K562 (cell line): ENCODE data around the gene KCNN3. TPM values are rescaled to one million over a fixed set of nuclear protein-coding genes. Genes with fewer than 3 reads are reported as not detected.

Experiments used
- ATAC-seq: fragments of 200-7000 bp; cut with Tn5 transposase; 3 replicates; pipeline ENCODE4 v1.9.1; 2020; ENCODE audit warnings: moderate library complexity
- BruUV-seq: library from RNA; stranded (reverse); fragments of 400-500 nt; replicated peaks from 2 replicates; lab custom pipeline; 2021; lab: Mats Ljungman, UMichigan
- CTCF ChIA-PET: fragments of 300-600 bp; formaldehyde crosslinking; extraction: SDS; loops from one replicate; lab custom pipeline; 2021; ENCODE audit warnings: low intra/inter-chr PET ratio; lab: Yijun Ruan, JAX
- POLR2A ChIA-PET: fragments of 300-600, 350-650 bp; sonication (Branson Sonifier 250); formaldehyde crosslinking; extraction: SDS; loops from one replicate; lab custom pipeline; 2021; ENCODE audit warnings: antibody characterized with exemption, inconsistent platforms; lab: Yijun Ruan, JAX
- DNase-seq, 4 experiments: peaks; one replicate each; pipeline versions ENCODE4 v3.0.0 to v3.0.0-alpha.2; 2011 to 2018; ENCODE audit warnings: low spot score in 3 of 4, mixed read lengths in 3 of 4; ENCODE audit errors: extremely low read depth in 1 of 4
- FAIRE-seq: peaks from 2 replicates; lab custom pipeline; 2011; peaks lifted over from hg19 to GRCh38; lab: Jason Lieb, UNC
- H2AFZ ChIP-seq: 2 replicates; pipeline ENCODE4 v1.6.0; 2011; ENCODE audit warnings: low read depth, low read length, control low read depth, inconsistent platforms
- H3K27ac ChIP-seq: fragments of 200-600 bp; 3 replicates; pipeline ENCODE4 v1.8.0; 2011; ENCODE audit warnings: low read depth, mild to moderate bottlenecking, control low read depth, inconsistent platforms, low read length, moderate library complexity, mixed read lengths; ENCODE audit errors: extremely low read depth
- H3K27me3 ChIP-seq, 2 experiments: fragments of 300-600 bp in 1 of 2; 2 replicates in 1 of 2; 3 replicates in 1 of 2; pipeline versions ENCODE4 v1.6.0 to v1.8.0; 2011; ENCODE audit warnings: inconsistent platforms in 2 of 2, low read length in 2 of 2, mild to moderate bottlenecking in 1 of 2, mixed read lengths in 1 of 2, moderate library complexity in 1 of 2; ENCODE audit not compliant: control insufficient read depth in 2 of 2, insufficient read depth in 2 of 2
- H3K36me3 ChIP-seq: fragments of 300-600 bp; 3 replicates; pipeline ENCODE4 v1.8.0; 2011; ENCODE audit warnings: mild to moderate bottlenecking, low read length, inconsistent platforms; ENCODE audit not compliant: control insufficient read depth, insufficient read depth
- H3K4me1 ChIP-seq, 2 experiments: fragments of 200-600 bp in 1 of 2; replicated peaks in 1 of 2; 2 replicates in 1 of 2; 3 replicates in 1 of 2; pipeline versions ENCODE4 v1.5.1 to v1.8.0; 2011; ENCODE audit warnings: inconsistent platforms in 2 of 2, low read length in 2 of 2, mild to moderate bottlenecking in 1 of 2, mixed read lengths in 1 of 2, moderate library complexity in 1 of 2; ENCODE audit not compliant: control insufficient read depth in 2 of 2, insufficient read depth in 2 of 2
- H3K4me2 ChIP-seq: 2 replicates; pipeline ENCODE4 v1.6.1; 2011; ENCODE audit warnings: low read length, control low read depth, inconsistent platforms, mixed read lengths; ENCODE audit not compliant: insufficient read depth
- H3K4me3 ChIP-seq: fragments of 200-600 bp; sonication (generic), shearing (Covaris generic); 2 replicates; pipeline ENCODE4 v1.5.1; 2016; ENCODE audit warnings: control low read depth, inconsistent platforms
- H3K79me2 ChIP-seq: fragments of 200-600 bp; 3 replicates; pipeline ENCODE4 v1.8.0; 2011; ENCODE audit warnings: low read length, inconsistent platforms; ENCODE audit not compliant: control insufficient read depth, insufficient read depth
- H3K9ac ChIP-seq, 2 experiments: 2 replicates each; pipeline versions ENCODE4 v1.6.0 to v1.6.1; 2011; ENCODE audit warnings: low read depth in 2 of 2, low read length in 2 of 2, control low read depth in 1 of 2, inconsistent platforms in 1 of 2, mild to moderate bottlenecking in 1 of 2, mixed read lengths in 1 of 2; ENCODE audit not compliant: insufficient read depth in 1 of 2
- H3K9me1 ChIP-seq: one replicate; pipeline ENCODE4 v1.6.0; 2011; ENCODE audit warnings: inconsistent platforms, mild to moderate bottlenecking, low read length, moderate library complexity; ENCODE audit not compliant: control insufficient read depth, insufficient read depth
- H3K9me3 ChIP-seq: replicated peaks from 2 replicates; pipeline ENCODE4 v1.5.1; 2011; ENCODE audit warnings: low read depth, low read length, inconsistent platforms; ENCODE audit not compliant: control insufficient read depth, insufficient read depth
- H4K20me1 ChIP-seq: replicated peaks from 2 replicates; pipeline ENCODE4 v1.6.1; 2011; ENCODE audit warnings: low read length, inconsistent platforms, mixed read lengths; ENCODE audit not compliant: control insufficient read depth, insufficient read depth
- E2F1 ChIP-seq: sonication (generic); formaldehyde crosslinking; IDR thresholded peaks from 2 replicates; pipeline ENCODE4 v1.8.1; 2023; ENCODE audit warnings: mild to moderate bottlenecking, missing genetic modification reagents, moderate library complexity
- JUND ChIP-seq, 2 experiments: IDR thresholded peaks; 2 replicates in 1 of 2; 3 replicates in 1 of 2; pipeline ENCODE4 v1.6.1; 2011; ENCODE audit warnings: borderline replicate concordance in 2 of 2, low read depth in 2 of 2, low read length in 2 of 2, improper control_type of control experiment in 1 of 2, missing biosample characterization in 1 of 2, missing genetic modification characterization in 1 of 2, missing genetic modification reagents in 1 of 2
- WGBS: fragments of 100-300 bp; shearing (Covaris generic); methylation state at CpG from one replicate; pipeline ENCODE4 v1.1.6; 2016; ENCODE audit warnings: low coverage, mixed read lengths; ENCODE audit not compliant: insufficient coverage; ENCODE audit errors: missing lambda C conversion rate; 5-methylcytosine and 5-hydroxymethylcytosine counted together
- in situ Hi-C: fragments of 300-500 bp; cut with MboI; formaldehyde crosslinking; loops from 4 replicates; pipeline ENCODE4 v1.15.0; 2018; ENCODE audit warnings: inconsistent platforms, mixed read lengths
- intact Hi-C: fragments of 100-400 bp; cut with micrococcal nuclease; formaldehyde crosslinking; loops from 2 replicates; pipeline ENCODE4 v1.14.2; 2022
- polyA plus RNA-seq, 8 experiments: library from polyadenylated mRNA; depleted of rRNA in 4 of 8; stranded (reverse) in 5 of 8; unstranded in 3 of 8; fragments of >200 nt; fragmentation: Nextera tagmentation in 2 of 8; fragmentation: Illumina TruSeq in 1 of 8; extraction: Ambion mirVana in 2 of 8; extraction: Trizol in 1 of 8; gene quantifications; 2 replicates each; pipeline versions ENCODE4 v1.2.1 to v1.2.3, GENCODE V29; 2011 to 2014; ENCODE audit warnings: inconsistent platforms in 1 of 8, missing spikeins in 1 of 8
- total RNA-seq, 7 experiments: library from RNA; depleted of rRNA in 6 of 7; stranded (reverse); fragments of >200 nt in 6 of 7; fragmentation: Illumina TruSeq in 2 of 7; extraction: Trizol in 2 of 7; gene quantifications; 2 replicates each; pipeline versions ENCODE4 v1.2.1 to v1.2.3, GENCODE V29; 2011 to 2021; ENCODE audit warnings: low replicate concordance in 1 of 7

The KCNN3 gene
- total and polyA plus RNA-seq, 9 of the 15 experiments (the other 6 are each of a cell fraction or from before 2014, with no cell fraction given), result 0.02 to 0.03 TPM; not detected in 7

GRCh38 chr1:154848983-154849382, 21.1 kb downstream of the KCNN3 start:
- DNase-seq, result no peak
- Histone ChIP-seq H3K9me3 (no peaks in the 10 kb centered on the region), H2AFZ (no peak overlapping the region), H3K4me2 (no peak overlapping the region), H4K20me1 (peaks cover 7% of the 10 kb centered on the region; the same call in 1 of the 2 replicates), H3K9me1 (no peaks in the 10 kb centered on the region), H3K4me3 (no peak overlapping the region), H3K79me2 (no peaks in the 10 kb centered on the region), H3K27ac (no peak overlapping the region), H3K27me3 (peaks cover 39 to 57% of the 10 kb centered on the region in 2 experiments), H3K9ac (no peak overlapping the region), H3K36me3 (no peaks in the 10 kb centered on the region)
- ChIA-PET POLR2A (interaction anchor here (0.6 to 2.0 kb wide), 5 partner anchors 9 to 131 kb away, joined by 3 to 7 read pairs (median 5); partner anchors contain the start of gene PMVK), CTCF (interaction anchor here (0.6 kb wide), 1 partner anchor 10 kb away, joined by 3 read pairs; no protein-coding TSS in a partner anchor)
- no peak for FAIRE-seq
- intact Hi-C loops, result no loop called here
- no peak for ATAC-seq
- no TSS peak for BruUV-seq
- 4% methylated on average over 4 of the region's 4 CpGs for WGBS
- TF ChIP-seq JUND (IDR thresholded peaks at IDR 0.05; ENCODE audit: borderline replicate concordance, low read depth, low read length) (no peak), JUND (tag; IDR thresholded peaks at IDR 0.05; ENCODE audit: borderline replicate concordance, low read depth, low read length) (no peak), E2F1 (CRISPR knock-in tag) (no peak)
- TF ChIP-seq, all 486 proteins: peak for 0
- H3K4me1 ChIP-seq, result peaks cover 0 to 11% of the 10 kb centered on the region in 2 experiments; a peak in 1 of 5 replicates
- in situ Hi-C loops, result no loop called here
